Epithelial cell of esophagus (primary cell): ENCODE measurements around the gene DGKI.

Experiments
- DNase-seq: peaks from one replicate; pipeline ENCODE4 v3.0.0; 2010; ENCODE audit warnings: low read depth
- H3K4me3 ChIP-seq: 2 replicates; pipeline ENCODE4 v1.5.1; 2011; ENCODE audit warnings: mild to moderate bottlenecking, low read length, control low read depth
- CTCF ChIP-seq: IDR thresholded peaks from 2 replicates; pipeline ENCODE4 v1.5.1; 2011; ENCODE audit warnings: low read depth, mild to moderate bottlenecking, low read length, control low read depth, inconsistent platforms; ENCODE audit not compliant: insufficient read depth; ENCODE audit errors: missing control alignments

DGKI gene

GRCh38 chr7:137747359-137748031, 99.3 kb downstream of the DGKI start:
- DNase-seq: no peak
- TF ChIP-seq CTCF: no peak
- no peak overlapping the region for H3K4me3 ChIP-seq

GRCh38 chr7:137743021-137743420, 103.8 kb downstream of the DGKI start:
- no peak for TF ChIP-seq CTCF
- DNase-seq: no peak
- H3K4me3 ChIP-seq: no peak overlapping the region

DNA sequence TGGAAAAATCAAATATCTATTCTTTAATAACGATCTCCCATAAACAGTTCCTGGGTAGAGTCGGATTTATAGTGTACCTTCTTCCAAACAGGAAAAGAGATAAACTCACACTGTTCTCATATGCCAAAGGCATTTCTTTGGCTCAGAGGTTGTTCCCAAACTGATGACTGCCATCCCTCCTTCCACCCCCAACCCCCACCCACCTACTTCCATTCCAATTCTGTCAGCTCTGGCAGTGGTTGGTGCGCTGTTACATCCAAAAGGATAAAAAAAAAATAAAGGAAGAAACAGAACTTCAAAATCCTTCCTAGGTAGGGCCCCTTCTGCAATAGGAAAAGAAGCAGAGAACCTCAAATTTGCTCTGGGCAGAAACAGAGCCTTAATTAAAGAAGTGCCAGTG, 104.7 kb downstream of the DGKI start:
- no peak for DNase-seq
- no peak for TF ChIP-seq CTCF
- H3K4me3 ChIP-seq: no peak overlapping the region

DNA sequence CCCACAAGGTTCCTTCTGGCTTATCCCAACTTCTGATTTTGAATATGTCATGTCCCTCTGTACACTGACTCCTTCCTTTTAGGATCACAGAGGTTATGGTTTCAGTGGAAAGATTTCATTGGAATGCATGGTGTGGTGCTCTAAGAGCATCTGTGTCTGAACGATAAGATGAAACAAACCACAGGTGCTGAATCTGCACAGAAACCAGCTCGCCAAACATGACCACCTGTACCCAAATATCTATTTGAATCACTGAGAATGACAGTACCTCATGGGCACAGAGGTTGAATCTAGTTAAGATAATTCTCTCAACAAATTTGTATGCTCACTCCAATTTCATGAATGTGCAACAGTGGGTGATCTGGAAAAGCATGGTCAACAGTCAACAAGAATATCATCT, 105.3 kb downstream of the DGKI start:
- no peak overlapping the region for H3K4me3 ChIP-seq
- DNase-seq: no peak
- no peak for TF ChIP-seq CTCF

DNA sequence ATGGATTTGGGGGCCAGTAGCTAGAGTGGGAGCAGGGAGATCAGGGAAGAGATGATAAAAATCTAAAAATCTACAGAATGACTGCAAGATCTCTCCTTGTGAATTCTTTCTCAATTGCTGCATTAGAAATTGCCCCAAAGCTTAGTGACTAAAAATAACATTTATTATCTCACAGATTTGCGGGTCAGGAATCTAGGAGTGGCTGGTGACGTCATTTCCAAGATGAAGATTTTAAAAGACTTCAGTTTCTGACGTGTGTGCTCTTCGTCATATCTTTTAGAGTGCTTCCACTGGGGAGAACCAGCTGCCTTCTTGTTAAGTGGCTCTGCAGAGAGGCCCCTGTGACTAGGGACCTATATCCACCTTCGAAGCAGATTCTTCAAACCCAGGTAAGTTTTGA, 112.6 kb downstream of the DGKI start:
- TF ChIP-seq CTCF: no peak
- no peak for DNase-seq
- H3K4me3 ChIP-seq: no peak overlapping the region

DNA sequence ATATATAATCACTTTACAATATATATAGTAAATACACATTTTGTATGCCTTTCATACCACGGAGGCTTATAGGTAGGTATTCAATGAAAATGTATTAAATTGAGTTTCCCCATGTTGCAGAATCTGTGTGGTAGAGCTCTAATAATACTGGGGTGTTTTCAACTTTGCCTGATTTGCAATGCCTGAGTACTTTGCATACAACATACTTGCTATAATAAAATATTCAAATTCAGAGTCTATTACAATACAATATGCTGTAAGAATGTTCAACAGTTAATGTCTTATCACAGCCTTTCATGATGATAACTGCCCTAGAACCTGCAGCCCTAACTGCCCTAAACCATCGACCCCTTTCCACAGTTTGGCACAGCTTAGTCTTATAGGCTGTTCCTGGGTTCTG, 114.6 kb downstream of the DGKI start:
- DNase-seq: no peak

More for the DNA sequence above, 114.6 kb downstream of the DGKI start:
- H3K4me3 ChIP-seq: no peak overlapping the region
- TF ChIP-seq CTCF: no peak
